Smooth muscle cell (in vitro differentiated cells): Measurements from ENCODE around the gene MRNIP. TPM values are rescaled to one million over a fixed set of nuclear protein-coding genes. Genes with fewer than 3 reads are reported as not detected.
"Not testable (repeated sequence)": the region's sequence is repeated elsewhere in the genome, so short reads cannot be mapped to it uniquely, and the experiment has no call there.

ENCODE experiments used
- DNase-seq: peaks from one replicate; lab custom pipeline; 2025; ENCODE audit not compliant: unreplicated experiment; lab: John Stamatoyannopoulos, UW
- H2AFZ ChIP-seq: fragments of 200-600 bp; sonication (generic); 2 replicates; pipeline ENCODE4 v1.6.0; 2016; ENCODE audit warnings: antibody characterized with exemption, low read depth, mild to moderate bottlenecking
- H3F3A ChIP-seq: fragments of 200-600 bp; sonication (generic); 2 replicates; pipeline ENCODE4 v1.6.0; 2017; ENCODE audit warnings: antibody characterized with exemption, low read depth
- H3K27ac ChIP-seq: fragments of 200-600 bp; sonication (generic); 2 replicates; pipeline ENCODE4 v1.5.1; 2016; ENCODE audit warnings: low read depth, mild to moderate bottlenecking
- H3K27me3 ChIP-seq: fragments of 200-600 bp; sonication (generic); 2 replicates; pipeline ENCODE4 v1.6.1; 2016; ENCODE audit warnings: low read depth, mild to moderate bottlenecking
- H3K36me3 ChIP-seq: fragments of 200-600 bp; sonication (generic); 2 replicates; pipeline ENCODE4 v1.5.1; 2016; ENCODE audit warnings: low read depth
- H3K4me1 ChIP-seq: fragments of 200-600 bp; sonication (generic); 2 replicates; pipeline ENCODE4 v1.5.1; 2016; ENCODE audit warnings: low read depth
- H3K4me2 ChIP-seq: fragments of 200-600 bp; sonication (generic); 2 replicates; pipeline ENCODE4 v1.6.0; 2016; ENCODE audit warnings: mild to moderate bottlenecking
- H3K4me3 ChIP-seq: fragments of 200-600 bp; sonication (generic); 2 replicates; pipeline ENCODE4 v1.5.1; 2016; ENCODE audit warnings: mild to moderate bottlenecking
- H3K79me2 ChIP-seq: fragments of 200-600 bp; sonication (generic); 2 replicates; pipeline ENCODE4 v1.6.0; 2016; ENCODE audit warnings: low read depth, mild to moderate bottlenecking
- H3K9ac ChIP-seq: fragments of 200-600 bp; sonication (generic); 2 replicates; pipeline ENCODE4 v1.6.0; 2016; ENCODE audit warnings: low read depth
- H3K9me3 ChIP-seq: fragments of 200-600 bp; sonication (generic); replicated peaks from 2 replicates; pipeline ENCODE4 v1.5.1; 2016; ENCODE audit warnings: low read depth
- H4K20me1 ChIP-seq: fragments of 200-600 bp; sonication (generic); 2 replicates; pipeline ENCODE4 v1.6.0; 2016; ENCODE audit warnings: low read depth
- WGBS: methylation state at CpG from one replicate; pipeline ENCODE4 v1.1.7; 2016; ENCODE audit warnings: low lambda C conversion rate; 5-methylcytosine and 5-hydroxymethylcytosine counted together
- polyA plus RNA-seq: library from polyadenylated mRNA; unstranded; fragments of >200 nt; fragmentation: Nextera tagmentation; extraction: Ambion mirVana; gene quantifications from 2 replicates; pipeline ENCODE4 v1.2.1, GENCODE V29; 2016
- total RNA-seq: library from RNA; depleted of rRNA; stranded (reverse); fragments of >200 nt; gene quantifications from 2 replicates; pipeline ENCODE4 v1.2.3, GENCODE V29; 2014
- TF ChIP-seq, protein P1 (sequence below): fragments of 200-600 bp; sonication (generic); IDR thresholded peaks from 2 replicates; pipeline ENCODE4 v1.5.1; 2017; ENCODE audit warnings: borderline replicate concordance, mild to moderate bottlenecking, antibody characterized with exemption; ENCODE audit not compliant: insufficient read depth, poor library complexity, severe bottlenecking

The MRNIP gene
- total and polyA plus RNA-seq, 2 experiments from 2014 or later: 11.9 to 16.5 TPM

DNA sequence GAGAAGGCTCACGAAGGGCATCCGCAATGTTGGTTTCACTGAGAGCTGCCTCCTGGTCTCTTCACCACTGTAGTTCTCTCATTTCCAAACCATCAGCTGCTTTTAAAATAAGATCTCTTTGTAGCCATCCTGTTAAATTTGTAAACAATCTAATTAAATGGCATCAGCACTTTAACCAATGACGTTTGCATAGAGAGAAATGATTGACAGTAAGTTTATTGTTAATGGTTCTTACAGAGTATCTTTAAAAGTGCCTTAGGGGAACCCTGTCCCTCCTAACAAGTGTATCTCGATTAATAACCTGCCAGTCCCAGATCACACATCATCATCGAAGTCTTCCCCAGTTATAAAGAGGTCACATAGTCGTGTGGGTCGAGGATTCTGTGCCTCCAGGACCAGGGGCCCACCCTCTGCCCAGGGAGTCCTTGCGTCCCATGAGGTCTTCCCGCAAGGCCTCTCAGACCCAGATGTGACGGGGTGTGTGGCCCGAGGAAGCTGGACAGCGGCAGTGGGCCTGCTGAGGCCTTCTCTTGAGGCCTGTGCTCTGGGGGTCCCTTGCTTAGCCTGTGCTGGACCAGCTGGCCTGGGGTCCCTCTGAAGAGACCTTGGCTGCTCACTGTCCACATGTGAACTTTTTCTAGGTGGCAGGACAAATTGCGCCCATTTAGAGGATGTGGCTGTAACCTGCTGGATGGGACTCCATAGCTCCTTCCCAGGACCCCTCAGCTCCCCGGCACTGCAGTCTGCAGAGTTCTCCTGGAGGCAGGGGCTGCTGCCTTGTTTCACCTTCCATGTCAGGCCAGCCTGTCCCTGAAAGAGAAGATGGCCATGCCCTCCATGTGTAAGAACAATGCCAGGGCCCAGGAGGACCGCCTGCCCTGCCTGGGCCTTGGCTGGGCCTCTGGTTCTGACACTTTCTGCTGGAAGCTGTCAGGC lies 21.3 kb downstream of the MRNIP start:
- 96% methylated on average over 15 of the region's 15 CpGs for WGBS
- H3F3A ChIP-seq: peaks cover 13% of the 10 kb centered on the region
- H3K4me2 ChIP-seq: no peak overlapping the region
- H3K9ac ChIP-seq: no peak overlapping the region
- no peaks in the 10 kb centered on the region for H3K27me3 ChIP-seq
- H3K4me1 ChIP-seq: no peaks in the 10 kb centered on the region
- no peak overlapping the region for H3K4me3 ChIP-seq
- no peak overlapping the region for H3K27ac ChIP-seq
- no peak overlapping the region for H2AFZ ChIP-seq
- TF ChIP-seq, protein P1, sequence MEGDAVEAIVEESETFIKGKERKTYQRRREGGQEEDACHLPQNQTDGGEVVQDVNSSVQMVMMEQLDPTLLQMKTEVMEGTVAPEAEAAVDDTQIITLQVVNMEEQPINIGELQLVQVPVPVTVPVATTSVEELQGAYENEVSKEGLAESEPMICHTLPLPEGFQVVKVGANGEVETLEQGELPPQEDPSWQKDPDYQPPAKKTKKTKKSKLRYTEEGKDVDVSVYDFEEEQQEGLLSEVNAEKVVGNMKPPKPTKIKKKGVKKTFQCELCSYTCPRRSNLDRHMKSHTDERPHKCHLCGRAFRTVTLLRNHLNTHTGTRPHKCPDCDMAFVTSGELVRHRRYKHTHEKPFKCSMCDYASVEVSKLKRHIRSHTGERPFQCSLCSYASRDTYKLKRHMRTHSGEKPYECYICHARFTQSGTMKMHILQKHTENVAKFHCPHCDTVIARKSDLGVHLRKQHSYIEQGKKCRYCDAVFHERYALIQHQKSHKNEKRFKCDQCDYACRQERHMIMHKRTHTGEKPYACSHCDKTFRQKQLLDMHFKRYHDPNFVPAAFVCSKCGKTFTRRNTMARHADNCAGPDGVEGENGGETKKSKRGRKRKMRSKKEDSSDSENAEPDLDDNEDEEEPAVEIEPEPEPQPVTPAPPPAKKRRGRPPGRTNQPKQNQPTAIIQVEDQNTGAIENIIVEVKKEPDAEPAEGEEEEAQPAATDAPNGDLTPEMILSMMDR: no peak
- H3K36me3 ChIP-seq: peaks cover 7% of the 10 kb centered on the region
- H3K9me3 ChIP-seq: no peaks in the 10 kb centered on the region
- H3K79me2 ChIP-seq: no peaks in the 10 kb centered on the region
- no peak for DNase-seq
- peaks cover 36% of the 10 kb centered on the region for H4K20me1 ChIP-seq

- H3K9me3 ChIP-seq: no peaks in the 10 kb centered on the region
- H3K4me2 ChIP-seq: no peak overlapping the region
- peaks cover 7% of the 10 kb centered on the region for H3K36me3 ChIP-seq
- DNase-seq: no peak
- H3K27me3 ChIP-seq: no peaks in the 10 kb centered on the region
- peaks cover 41% of the 10 kb centered on the region for H4K20me1 ChIP-seq
- H3K4me3 ChIP-seq: no peak overlapping the region
- H3K79me2 ChIP-seq: no peaks in the 10 kb centered on the region
- WGBS: 95% methylated on average over 19 of the region's 19 CpGs
- H3F3A ChIP-seq: peaks cover 13% of the 10 kb centered on the region
- H3K4me1 ChIP-seq: no peaks in the 10 kb centered on the region
- no peak overlapping the region for H2AFZ ChIP-seq
- H3K27ac ChIP-seq: no peak overlapping the region
- TF ChIP-seq, protein P1: no peak
- no peak overlapping the region for H3K9ac ChIP-seq
Measured at GRCh38 chr5:179836225-179837019, 22.2 kb downstream of the MRNIP start.

GRCh38 chr5:179834871-179835270 lies 23.7 kb downstream of the MRNIP start:
- not testable (repeated sequence) for DNase-seq, H3K4me2 ChIP-seq, H3K4me1 ChIP-seq, H3K9me3 ChIP-seq, H3K4me3 ChIP-seq, H3K27me3 ChIP-seq, H2AFZ ChIP-seq, H3K27ac ChIP-seq, H3K79me2 ChIP-seq, H3K9ac ChIP-seq
- Histone ChIP-seq H4K20me1 (peaks cover 41% of the 10 kb centered on the region), H3F3A (peaks cover 13% of the 10 kb centered on the region), H3K36me3 (peaks cover 11% of the 10 kb centered on the region)
- 98% methylated on average over 18 of the region's 28 CpGs for WGBS

DNA sequence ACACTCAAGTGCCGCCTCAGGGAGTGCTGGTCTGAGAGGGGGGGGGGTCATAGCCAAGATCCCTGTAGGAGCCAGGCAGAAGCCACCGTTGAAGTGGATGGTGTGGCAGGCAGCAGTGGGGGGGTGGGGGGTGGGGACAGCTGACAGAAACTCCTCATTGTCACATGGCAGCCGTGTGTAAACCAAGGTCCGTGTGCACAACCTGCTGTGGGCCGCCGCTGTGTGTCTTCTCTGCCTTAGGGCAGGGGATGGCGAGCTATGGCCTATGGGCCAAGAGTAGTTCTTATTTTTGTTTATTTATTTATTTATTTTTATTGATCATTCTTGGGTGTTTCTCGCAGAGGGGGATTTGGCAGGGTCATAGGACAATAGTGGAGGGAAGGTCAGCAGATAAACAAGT lies 24.5 kb downstream of the MRNIP start:
- peaks cover 13% of the 10 kb centered on the region for H3F3A ChIP-seq
- no peaks in the 10 kb centered on the region for H3K27me3 ChIP-seq
- no peak overlapping the region for H2AFZ ChIP-seq
- no peak for DNase-seq
- H4K20me1 ChIP-seq: peaks cover 42% of the 10 kb centered on the region
- H3K9me3 ChIP-seq: no peaks in the 10 kb centered on the region
- H3K36me3 ChIP-seq: peaks cover 11% of the 10 kb centered on the region
- H3K27ac ChIP-seq: no peak overlapping the region
- H3K4me1 ChIP-seq: no peaks in the 10 kb centered on the region
- H3K4me2 ChIP-seq: no peak overlapping the region
- no peak overlapping the region for H3K9ac ChIP-seq
- TF ChIP-seq, protein P1: no peak
- H3K79me2 ChIP-seq: peaks cover 6% of the 10 kb centered on the region
- no peak overlapping the region for H3K4me3 ChIP-seq
- WGBS: 97% methylated on average over 8 of the region's 8 CpGs
